Measurements from ENCODE around the gene ABCA13.

ABCA13 gene

DNA sequence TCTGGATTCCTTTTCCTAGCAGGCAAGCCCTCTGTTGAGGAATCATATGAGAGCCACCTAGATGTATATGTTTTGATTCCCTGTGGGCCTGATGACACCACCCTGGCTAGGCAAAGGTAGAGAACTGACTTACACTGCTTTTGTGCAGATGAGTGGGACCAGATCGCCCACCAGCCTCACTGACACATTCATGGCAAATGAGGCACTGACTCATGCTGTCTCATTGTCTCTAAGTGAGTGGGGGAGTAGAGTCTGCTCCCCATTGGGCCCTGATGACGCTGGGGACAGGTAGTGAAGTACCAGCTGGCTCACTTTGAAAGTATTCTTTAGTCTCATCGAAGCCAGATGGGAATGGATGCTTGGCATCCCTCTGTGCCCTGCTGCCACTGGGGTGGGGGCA lies 326.3 kb downstream of the ABCA13 start:
- H3K9ac ChIP-seq, result no peak overlapping the region
- no peak for TF ChIP-seq CTCF (conservative IDR thresholded peaks at IDR 0.05; ENCODE audit: low read depth, low read length)
- no peaks in the 10 kb centered on the region for H3K36me3 ChIP-seq (ENCODE audit: insufficient read depth)
- H3K4me2 ChIP-seq, result no peak overlapping the region
- H3K79me2 ChIP-seq (ENCODE audit: insufficient read depth, low read depth), result no peaks in the 10 kb centered on the region
- H4K20me1 ChIP-seq (ENCODE audit: insufficient read depth), result no peaks in the 10 kb centered on the region
- H3K27me3 ChIP-seq (ENCODE audit: insufficient read depth, low read depth), result no peaks in the 10 kb centered on the region
- no peak overlapping the region for H3K27ac ChIP-seq
- H3K4me1 ChIP-seq (ENCODE audit: low read depth, poor library complexity, severe bottlenecking), result no peaks in the 10 kb centered on the region
- H2AFZ ChIP-seq (ENCODE audit: low read depth), result no peak overlapping the region
- H3K4me3 ChIP-seq (IDR thresholded peaks at IDR 0.05; ENCODE audit: insufficient read depth, low read depth, low read length), result no peak overlapping the region

DNA sequence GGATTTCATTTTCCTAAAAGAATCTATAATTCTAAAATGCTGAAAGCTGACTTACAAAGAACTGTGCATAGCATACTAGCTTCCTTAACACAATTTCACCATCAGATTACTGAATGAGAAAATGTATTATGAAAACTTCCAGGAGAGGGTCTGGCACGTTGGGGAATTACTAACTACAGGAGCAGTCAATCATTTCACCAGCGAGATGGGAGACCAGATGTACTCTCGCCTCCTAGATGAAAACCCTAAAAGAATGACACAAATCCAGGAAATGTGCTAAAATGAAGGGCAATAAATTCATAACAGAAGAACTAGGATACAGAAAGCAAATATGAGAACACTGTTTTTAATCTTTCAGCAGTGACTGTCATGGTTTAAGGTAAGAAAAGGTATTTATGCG lies 330.8 kb downstream of the ABCA13 start:
- no peaks in the 10 kb centered on the region for H3K79me2 ChIP-seq (ENCODE audit: insufficient read depth, low read depth)
- no peak overlapping the region for H2AFZ ChIP-seq (ENCODE audit: low read depth)
- no peak overlapping the region for H3K27ac ChIP-seq
- H4K20me1 ChIP-seq (ENCODE audit: insufficient read depth), result no peaks in the 10 kb centered on the region
- no peak overlapping the region for H3K4me3 ChIP-seq (IDR thresholded peaks at IDR 0.05; ENCODE audit: insufficient read depth, low read depth, low read length)
- no peaks in the 10 kb centered on the region for H3K4me1 ChIP-seq (ENCODE audit: low read depth, poor library complexity, severe bottlenecking)
- no peaks in the 10 kb centered on the region for H3K27me3 ChIP-seq (ENCODE audit: insufficient read depth, low read depth)
- TF ChIP-seq CTCF (conservative IDR thresholded peaks at IDR 0.05; ENCODE audit: low read depth, low read length), result no peak
- H3K4me2 ChIP-seq, result no peak overlapping the region
- H3K36me3 ChIP-seq (ENCODE audit: insufficient read depth), result no peaks in the 10 kb centered on the region
- no peak overlapping the region for H3K9ac ChIP-seq

DNA sequence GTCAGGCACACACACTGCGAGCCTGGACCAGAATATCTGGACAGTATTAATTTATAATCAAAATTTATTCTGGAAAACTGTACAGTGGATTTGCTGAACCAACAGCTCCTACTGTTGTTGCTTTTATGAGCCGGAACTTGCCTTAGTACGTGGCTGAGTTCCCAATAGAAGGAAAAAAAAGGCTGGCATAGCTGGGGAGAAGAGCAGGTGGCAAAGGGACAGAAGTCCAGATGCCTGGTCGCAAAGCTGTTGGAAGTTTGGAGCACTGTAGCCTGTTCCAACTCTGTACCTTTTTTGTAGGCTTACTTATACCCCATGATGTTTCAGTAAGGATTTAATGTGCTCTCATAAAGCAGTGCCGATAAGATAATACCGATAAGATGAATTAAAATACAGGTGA lies 333.8 kb downstream of the ABCA13 start:
- no peaks in the 10 kb centered on the region for H3K27me3 ChIP-seq (ENCODE audit: insufficient read depth, low read depth)
- no peak for TF ChIP-seq CTCF (conservative IDR thresholded peaks at IDR 0.05; ENCODE audit: low read depth, low read length)
- H3K27ac ChIP-seq, result no peak overlapping the region
- H3K4me3 ChIP-seq (IDR thresholded peaks at IDR 0.05; ENCODE audit: insufficient read depth, low read depth, low read length), result no peak overlapping the region
- no peaks in the 10 kb centered on the region for H3K36me3 ChIP-seq (ENCODE audit: insufficient read depth)
- H3K9ac ChIP-seq, result no peak overlapping the region
- no peak overlapping the region for H3K4me2 ChIP-seq
- H3K4me1 ChIP-seq (ENCODE audit: low read depth, poor library complexity, severe bottlenecking), result no peaks in the 10 kb centered on the region
- H4K20me1 ChIP-seq (ENCODE audit: insufficient read depth), result no peaks in the 10 kb centered on the region
- no peaks in the 10 kb centered on the region for H3K79me2 ChIP-seq (ENCODE audit: insufficient read depth, low read depth)
- no peak overlapping the region for H2AFZ ChIP-seq (ENCODE audit: low read depth)

DNA sequence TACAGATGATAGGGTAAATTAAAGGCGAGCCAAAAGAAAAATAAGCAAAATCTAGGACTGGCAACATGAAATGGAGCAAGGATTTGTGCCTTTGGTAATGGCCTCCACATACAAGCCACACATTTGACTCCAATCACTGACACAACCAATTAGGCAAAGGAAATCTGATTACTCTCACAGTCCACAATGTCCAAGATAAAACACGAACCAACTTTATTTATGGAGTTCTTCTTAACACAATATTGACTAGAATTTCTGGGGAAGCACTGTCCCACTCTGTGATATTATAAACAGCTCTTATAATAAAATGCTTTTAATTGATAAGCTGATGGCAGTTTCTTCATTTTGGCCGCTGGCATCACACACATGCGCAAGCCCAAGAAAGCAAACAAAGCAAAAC lies 334.2 kb downstream of the ABCA13 start:
- Histone ChIP-seq H3K27me3 (ENCODE audit: insufficient read depth, low read depth) (no peaks in the 10 kb centered on the region), H2AFZ (ENCODE audit: low read depth) (no peak overlapping the region), H3K9ac (no peak overlapping the region), H3K27ac (no peak overlapping the region), H3K79me2 (ENCODE audit: insufficient read depth, low read depth) (no peaks in the 10 kb centered on the region), H3K4me3 (IDR thresholded peaks at IDR 0.05; ENCODE audit: insufficient read depth, low read depth, low read length) (no peak overlapping the region), H3K4me1 (ENCODE audit: low read depth, poor library complexity, severe bottlenecking) (no peaks in the 10 kb centered on the region), H3K4me2 (no peak overlapping the region), H3K36me3 (ENCODE audit: insufficient read depth) (no peaks in the 10 kb centered on the region), H4K20me1 (ENCODE audit: insufficient read depth) (no peaks in the 10 kb centered on the region)
- no peak for TF ChIP-seq CTCF (conservative IDR thresholded peaks at IDR 0.05; ENCODE audit: low read depth, low read length)

- Histone ChIP-seq H4K20me1 (ENCODE audit: insufficient read depth) (no peaks in the 10 kb centered on the region), H3K27ac (no peak overlapping the region), H3K9ac (no peak overlapping the region), H2AFZ (ENCODE audit: low read depth) (no peak overlapping the region), H3K4me3 (IDR thresholded peaks at IDR 0.05; ENCODE audit: insufficient read depth, low read depth, low read length) (no peak overlapping the region), H3K4me2 (no peak overlapping the region), H3K4me1 (ENCODE audit: low read depth, poor library complexity, severe bottlenecking) (no peaks in the 10 kb centered on the region), H3K36me3 (ENCODE audit: insufficient read depth) (no peaks in the 10 kb centered on the region), H3K27me3 (ENCODE audit: insufficient read depth, low read depth) (no peaks in the 10 kb centered on the region), H3K79me2 (ENCODE audit: insufficient read depth, low read depth) (no peaks in the 10 kb centered on the region)
- TF ChIP-seq CTCF (conservative IDR thresholded peaks at IDR 0.05; ENCODE audit: low read depth, low read length), result no peak
These were observed 335.3 kb downstream of the ABCA13 start for GRCh38 chr7:48506569-48506968.
